Measurements from ENCODE around the gene TLCD1. TPM values are rescaled to one million over a fixed set of nuclear protein-coding genes. Genes with fewer than 3 reads are reported as not detected.

TLCD1 gene
- total RNA-seq, 2 donors from 2014 or later, result 5.3 to 19.6 TPM

- H3K36me3 ChIP-seq, result peaks cover 25 to 26% of the 10 kb centered on the region in 2 donors
- H3K4me3 ChIP-seq, result no peak overlapping the region
- intact Hi-C loops (cut with DNase I), result no loop called here
- no peaks in the 10 kb centered on the region for H3K27me3 ChIP-seq (replicated peaks; ENCODE audit: insufficient read depth)
- no peak for DNase-seq (ENCODE audit: low spot score)
- no peaks in the 10 kb centered on the region for H3K4me1 ChIP-seq (replicated peaks)
- no peak overlapping the region for H3K27ac ChIP-seq
- no peaks in the 10 kb centered on the region for H3K9me3 ChIP-seq
- TF ChIP-seq CTCF (IDR thresholded peaks at IDR 0.05), result no peak
- TF ChIP-seq POLR2AphosphoS5 (IDR thresholded peaks at IDR 0.05), result no peak
- no peak for TF ChIP-seq POLR2A (IDR thresholded peaks at IDR 0.05)
- WGBS, result 73% methylated on average over 16 of the region's 16 CpGs
Observed at GRCh38 chr17:28703552-28704218, 22.3 kb downstream of the TLCD1 start.

- intact Hi-C loops (cut with DNase I), result no loop called here
- Histone ChIP-seq H3K27me3 (replicated peaks; ENCODE audit: insufficient read depth) (no peaks in the 10 kb centered on the region), H3K27ac (no peak overlapping the region), H3K4me1 (replicated peaks) (no peaks in the 10 kb centered on the region), H3K9me3 (no peaks in the 10 kb centered on the region), H3K4me3 (no peak overlapping the region), H3K36me3 (peaks cover 32 to 35% of the 10 kb centered on the region in 2 donors)
- WGBS, result 57% methylated on average over 3 of the region's 3 CpGs
- TF ChIP-seq POLR2A (IDR thresholded peaks at IDR 0.05), result no peak
- no peak for TF ChIP-seq CTCF (IDR thresholded peaks at IDR 0.05)
- TF ChIP-seq POLR2AphosphoS5 (IDR thresholded peaks at IDR 0.05), result no peak
- DNase-seq (ENCODE audit: low spot score), result no peak
Observed at GRCh38 chr17:28702752-28703150, 23.3 kb downstream of the TLCD1 start.

GRCh38 chr17:28702026-28702751, 23.8 kb downstream of the TLCD1 start:
- no peaks in the 10 kb centered on the region for H3K27me3 ChIP-seq (replicated peaks; ENCODE audit: insufficient read depth)
- H3K4me3 ChIP-seq, result no peak overlapping the region
- TF ChIP-seq CTCF (IDR thresholded peaks at IDR 0.05) (no peak), POLR2AphosphoS5 (IDR thresholded peaks at IDR 0.05) (no peak), POLR2A (IDR thresholded peaks at IDR 0.05) (no peak)
- intact Hi-C loops (cut with DNase I), result no loop called here
- H3K36me3 ChIP-seq, result peaks cover 34 to 37% of the 10 kb centered on the region in 2 donors
- H3K4me1 ChIP-seq (replicated peaks), result no peaks in the 10 kb centered on the region
- no peak overlapping the region for H3K27ac ChIP-seq
- H3K9me3 ChIP-seq, result no peaks in the 10 kb centered on the region
- no peak for DNase-seq (ENCODE audit: low spot score)
- WGBS, result 53% methylated on average over 10 of the region's 10 CpGs

- TF ChIP-seq CTCF (IDR thresholded peaks at IDR 0.05) (no peak), POLR2A (IDR thresholded peaks at IDR 0.05) (no peak), POLR2AphosphoS5 (IDR thresholded peaks at IDR 0.05) (no peak)
- H3K4me3 ChIP-seq, result no peak overlapping the region
- WGBS, result 87% methylated on average over 10 of the region's 10 CpGs
- H3K36me3 ChIP-seq, result peaks cover 37 to 38% of the 10 kb centered on the region in 2 donors
- no peak overlapping the region for H3K27ac ChIP-seq
- no peaks in the 10 kb centered on the region for H3K27me3 ChIP-seq (replicated peaks; ENCODE audit: insufficient read depth)
- intact Hi-C loops (cut with DNase I), result no loop called here
- no peak for DNase-seq (ENCODE audit: low spot score)
- H3K4me1 ChIP-seq (replicated peaks), result no peaks in the 10 kb centered on the region
- H3K9me3 ChIP-seq, result no peaks in the 10 kb centered on the region
Observed at GRCh38 chr17:28700830-28701492, 25.1 kb downstream of the TLCD1 start.
